KMS-11 (cell line): ENCODE results near the gene TPRG1.

Source experiments
- H2AFZ ChIP-seq: fragments of 200-600 bp; sonication (generic); 2 replicates; pipeline ENCODE4 v1.6.1; 2016; ENCODE audit warnings: antibody characterized with exemption, mixed run types, low read depth
- H3K27ac ChIP-seq: fragments of 200-600 bp; sonication (generic); 2 replicates; pipeline ENCODE4 v1.6.1; 2016; ENCODE audit warnings: mild to moderate bottlenecking, mixed run types
- H3K27me3 ChIP-seq: fragments of 200-600 bp; sonication (generic); 2 replicates; pipeline ENCODE4 v1.6.1; 2017; ENCODE audit warnings: mild to moderate bottlenecking, low read depth, mixed run types, moderate library complexity; ENCODE audit not compliant: insufficient read depth
- H3K36me3 ChIP-seq: fragments of 200-600 bp; sonication (generic); 2 replicates; pipeline ENCODE4 v1.6.1; 2017; ENCODE audit warnings: mild to moderate bottlenecking, mixed run types; ENCODE audit not compliant: insufficient read depth
- H3K4me1 ChIP-seq: fragments of 200-600 bp; sonication (generic); 2 replicates; pipeline ENCODE4 v1.6.1; 2016; ENCODE audit warnings: mild to moderate bottlenecking, low read depth, mixed run types; ENCODE audit not compliant: poor library complexity, severe bottlenecking
- H3K4me2 ChIP-seq: fragments of 200-600 bp; sonication (generic); 2 replicates; pipeline ENCODE4 v1.7.0; 2016; ENCODE audit warnings: mild to moderate bottlenecking, mixed run types
- H3K4me3 ChIP-seq: fragments of 200-600 bp; sonication (generic); IDR thresholded peaks from 2 replicates; pipeline ENCODE4 v1.6.1; 2017; ENCODE audit warnings: low read depth, low read length, mixed read lengths; ENCODE audit not compliant: insufficient read depth
- H3K79me2 ChIP-seq: fragments of 200-600 bp; sonication (generic); 2 replicates; pipeline ENCODE4 v1.6.1; 2016; ENCODE audit warnings: low read depth, mixed run types; ENCODE audit not compliant: insufficient read depth
- H3K9ac ChIP-seq: fragments of 200-600 bp; sonication (generic); 2 replicates; pipeline ENCODE4 v1.6.1; 2016; ENCODE audit warnings: mild to moderate bottlenecking, mixed run types
- H4K20me1 ChIP-seq: fragments of 200-600 bp; sonication (generic); 2 replicates; pipeline ENCODE4 v1.6.1; 2016; ENCODE audit warnings: mild to moderate bottlenecking, mixed run types; ENCODE audit not compliant: insufficient read depth
- CTCF ChIP-seq: fragments of 200-600 bp; sonication (generic); conservative IDR thresholded peaks from 2 replicates; pipeline ENCODE4 v1.6.1; 2017; ENCODE audit warnings: low read depth, mild to moderate bottlenecking, antibody characterized with exemption, low read length, moderate library complexity, mixed read lengths

TPRG1 gene

GRCh38 chr3:189295089-189295488, 123.3 kb downstream of the TPRG1 start:
- Histone ChIP-seq H3K27me3 (no peaks in the 10 kb centered on the region), H2AFZ (no peak overlapping the region), H3K9ac (no peak overlapping the region), H3K79me2 (no peaks in the 10 kb centered on the region), H3K4me3 (no peak overlapping the region), H4K20me1 (no peaks in the 10 kb centered on the region), H3K4me2 (no peak overlapping the region), H3K4me1 (no peaks in the 10 kb centered on the region), H3K27ac (no peak overlapping the region), H3K36me3 (no peaks in the 10 kb centered on the region)
- TF ChIP-seq CTCF = no peak

GRCh38 chr3:189297932-189298331, 126.2 kb downstream of the TPRG1 start:
- no peak overlapping the region for H2AFZ ChIP-seq
- no peak overlapping the region for H3K4me3 ChIP-seq
- no peak overlapping the region for H3K27ac ChIP-seq
- no peak overlapping the region for H3K4me2 ChIP-seq
- H4K20me1 ChIP-seq = no peaks in the 10 kb centered on the region
- no peaks in the 10 kb centered on the region for H3K79me2 ChIP-seq
- no peaks in the 10 kb centered on the region for H3K27me3 ChIP-seq
- no peaks in the 10 kb centered on the region for H3K4me1 ChIP-seq
- no peaks in the 10 kb centered on the region for H3K36me3 ChIP-seq
- no peak overlapping the region for H3K9ac ChIP-seq
- TF ChIP-seq CTCF = no peak

GRCh38 chr3:189298469-189299375, 127.0 kb downstream of the TPRG1 start:
- H4K20me1 ChIP-seq = no peaks in the 10 kb centered on the region
- H3K4me3 ChIP-seq = no peak overlapping the region
- H3K4me2 ChIP-seq = no peak overlapping the region
- no peaks in the 10 kb centered on the region for H3K4me1 ChIP-seq
- no peak overlapping the region for H3K9ac ChIP-seq
- no peaks in the 10 kb centered on the region for H3K36me3 ChIP-seq
- no peak for TF ChIP-seq CTCF
- H3K27ac ChIP-seq = no peak overlapping the region
- H3K27me3 ChIP-seq = no peaks in the 10 kb centered on the region
- no peaks in the 10 kb centered on the region for H3K79me2 ChIP-seq
- no peak overlapping the region for H2AFZ ChIP-seq

GRCh38 chr3:189300345-189300744, 128.6 kb downstream of the TPRG1 start:
- no peak overlapping the region for H3K27ac ChIP-seq
- H3K4me1 ChIP-seq = no peaks in the 10 kb centered on the region
- no peaks in the 10 kb centered on the region for H4K20me1 ChIP-seq
- H3K4me3 ChIP-seq = no peak overlapping the region
- no peak overlapping the region for H3K4me2 ChIP-seq
- H3K27me3 ChIP-seq = no peaks in the 10 kb centered on the region
- H3K36me3 ChIP-seq = no peaks in the 10 kb centered on the region
- TF ChIP-seq CTCF = no peak
- H2AFZ ChIP-seq = no peak overlapping the region
- H3K79me2 ChIP-seq = no peaks in the 10 kb centered on the region
- H3K9ac ChIP-seq = no peak overlapping the region
